HG02623 (cell line): ENCODE data around the gene PAFAH1B1.
"Not testable (repeated sequence)": the region's sequence is repeated elsewhere in the genome, so short reads cannot be mapped to it uniquely, and the experiment has no call there.

Source experiments
- ATAC-seq: cut with Tn5 transposase; IDR thresholded peaks from one replicate; pipeline ENCODE4 v1.9.1; 2021; ENCODE audit warnings: moderate library complexity; ENCODE audit not compliant: unreplicated experiment

PAFAH1B1 gene

DNA sequence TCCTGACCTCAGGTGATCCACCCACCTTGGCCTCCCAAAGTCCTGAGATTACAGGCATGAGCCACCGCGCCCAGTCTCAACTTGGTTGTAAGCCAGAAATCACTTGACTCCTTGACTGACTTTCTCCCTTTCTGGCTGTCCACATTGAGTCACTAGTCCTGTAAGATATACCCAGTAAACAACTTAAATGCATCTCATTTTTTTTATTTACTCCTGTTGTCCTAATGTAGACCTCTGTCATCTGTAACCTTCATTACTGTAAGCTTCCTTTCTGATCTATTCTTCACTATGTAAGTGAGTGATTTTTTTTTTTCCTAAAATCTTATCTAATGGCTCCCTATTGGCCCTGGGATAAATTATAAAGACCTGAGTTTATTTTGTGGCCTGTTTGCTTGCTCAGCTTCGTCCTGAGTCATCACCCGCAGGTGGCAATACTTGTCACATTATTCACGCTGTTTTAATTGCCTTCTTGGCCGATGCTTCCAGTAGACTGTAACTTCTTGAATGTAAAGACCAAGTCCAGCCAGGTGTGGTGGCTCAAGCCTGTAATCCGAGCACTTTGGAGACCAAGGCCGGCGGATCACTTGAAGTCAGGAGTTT, 41.0 kb downstream of the PAFAH1B1 start:
- ATAC-seq, result no peak

DNA sequence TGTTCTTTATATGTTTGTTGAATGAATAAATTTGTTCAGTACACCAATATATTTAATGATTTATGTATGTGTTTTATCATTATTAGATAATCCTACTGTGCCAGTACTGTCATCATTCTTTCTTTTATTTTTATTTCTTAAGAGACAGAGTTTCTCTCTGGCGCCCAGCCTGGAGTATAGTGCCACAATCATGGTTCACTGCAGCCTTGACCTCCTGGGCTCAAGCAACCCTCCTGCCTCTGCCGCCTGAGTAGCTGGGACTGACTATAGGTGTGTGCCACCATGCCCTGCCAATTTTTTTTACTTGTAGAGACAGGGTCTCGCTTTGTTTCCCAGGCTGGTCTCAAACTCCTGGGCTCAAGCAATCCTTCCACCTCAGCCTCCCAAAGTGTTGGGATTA, 41.8 kb downstream of the PAFAH1B1 start:
- no peak for ATAC-seq

DNA sequence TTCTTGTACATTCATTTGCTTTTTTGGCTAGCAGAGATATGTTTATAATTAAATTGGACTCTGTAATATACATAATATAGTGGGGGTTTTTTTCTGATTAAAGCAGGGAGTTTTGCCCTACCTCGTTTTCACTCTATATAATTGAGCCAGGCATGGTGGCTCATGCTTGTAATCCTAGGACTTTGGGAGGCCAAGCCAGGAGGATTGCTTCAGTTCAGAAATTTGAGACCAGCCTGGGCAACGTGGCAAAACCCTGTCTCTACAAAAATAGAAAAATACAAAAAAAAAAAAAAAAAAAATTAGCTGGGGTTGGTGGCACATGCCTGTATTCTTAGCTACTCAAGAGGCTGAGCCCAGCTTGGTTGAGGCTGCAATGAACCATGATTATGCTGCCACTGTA, 42.2 kb downstream of the PAFAH1B1 start:
- ATAC-seq, result no peak

DNA sequence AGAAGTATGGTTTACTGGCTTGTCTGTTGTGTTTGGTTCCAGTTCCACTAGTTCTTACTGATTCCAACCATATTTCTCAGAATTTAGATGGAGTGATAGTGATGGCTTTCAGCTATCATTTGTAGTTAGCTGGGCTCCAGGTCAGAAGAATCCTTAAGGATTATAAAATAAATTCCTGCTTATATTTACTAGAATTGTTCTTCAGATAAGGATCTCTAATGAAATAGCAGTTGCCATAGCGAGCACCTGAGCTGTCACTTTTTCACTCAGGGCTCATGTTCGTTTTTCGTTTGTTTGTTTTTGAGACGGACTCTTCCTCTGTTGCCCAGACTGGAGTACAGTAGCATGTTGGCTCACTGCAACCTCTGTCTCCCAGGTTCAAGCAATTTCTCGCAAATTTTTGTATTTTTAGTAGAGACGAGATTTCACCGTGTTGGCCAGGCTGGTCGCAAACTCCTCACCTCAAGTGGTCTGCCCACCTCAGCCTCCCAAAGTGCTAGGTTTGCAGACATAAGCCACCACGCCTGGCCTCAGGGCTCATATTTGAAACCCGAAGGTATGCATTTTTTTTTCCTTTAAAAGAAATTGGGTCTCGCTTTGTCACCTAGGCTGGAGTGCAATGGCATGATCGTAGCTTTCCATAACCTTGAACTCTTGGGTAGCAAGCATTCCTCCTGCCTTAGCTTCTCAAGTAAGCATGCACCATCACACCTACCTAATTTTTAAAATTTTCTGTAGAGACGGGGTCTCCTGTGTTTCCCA, 42.9 kb downstream of the PAFAH1B1 start:
- ATAC-seq, result no peak

DNA sequence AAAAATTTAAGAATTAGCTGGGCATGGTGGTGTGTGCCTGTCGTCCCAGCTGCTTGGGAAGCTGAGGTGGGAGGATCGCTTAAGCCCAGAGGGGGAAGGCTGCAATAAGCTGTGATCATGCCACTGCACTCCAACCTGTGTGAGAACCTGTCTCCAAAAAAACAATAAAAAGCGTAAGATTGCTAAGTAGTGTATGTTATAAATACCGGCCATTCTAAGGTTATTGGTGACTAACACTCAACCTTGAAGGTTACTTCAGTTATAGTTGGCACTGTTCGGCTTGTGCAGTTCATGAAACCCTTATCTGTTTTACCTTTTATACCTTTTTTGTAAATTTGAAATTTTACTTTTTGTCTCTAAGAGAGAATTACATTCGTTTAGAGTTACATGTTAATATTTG, 44.0 kb downstream of the PAFAH1B1 start:
- ATAC-seq, result no peak

DNA sequence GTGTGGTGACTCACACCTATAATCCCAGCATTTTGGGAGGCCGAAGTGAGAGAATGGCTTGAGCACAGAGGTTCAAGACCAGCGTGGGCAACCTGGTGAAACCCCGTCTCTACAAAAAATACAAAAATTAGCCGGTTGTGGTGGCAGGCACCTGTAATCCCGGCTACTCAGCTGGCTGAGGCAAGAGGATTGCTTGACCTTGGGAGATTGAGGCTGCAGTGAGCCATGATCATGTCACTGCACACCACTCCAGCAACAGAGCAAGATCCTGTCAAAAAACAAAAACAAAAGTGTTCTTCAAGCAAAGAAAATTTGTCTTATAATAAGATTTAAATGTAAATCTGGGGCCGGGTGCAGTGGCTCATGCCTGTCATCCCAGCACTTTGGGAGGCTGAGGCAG, 51.5 kb downstream of the PAFAH1B1 start:
- no peak for ATAC-seq

DNA sequence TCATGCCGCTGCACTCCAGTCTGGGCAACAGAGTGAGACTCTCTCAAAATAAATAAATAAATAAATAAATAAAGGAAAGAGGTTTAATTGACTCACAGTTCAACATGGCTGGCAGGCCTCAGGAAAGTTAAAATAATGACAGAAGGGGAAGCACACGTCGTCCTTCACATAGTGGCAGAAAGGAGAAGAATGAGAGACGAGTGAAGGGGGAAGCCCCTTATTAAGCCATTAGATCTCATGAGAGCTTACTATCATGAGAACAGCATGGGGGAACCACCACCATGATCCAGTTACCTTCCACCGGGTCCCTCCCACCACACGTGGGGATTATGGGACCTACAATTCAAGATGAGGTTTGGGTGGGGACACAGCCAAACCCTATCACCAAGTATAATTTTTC, 54.5 kb downstream of the PAFAH1B1 start:
- no peak for ATAC-seq

DNA sequence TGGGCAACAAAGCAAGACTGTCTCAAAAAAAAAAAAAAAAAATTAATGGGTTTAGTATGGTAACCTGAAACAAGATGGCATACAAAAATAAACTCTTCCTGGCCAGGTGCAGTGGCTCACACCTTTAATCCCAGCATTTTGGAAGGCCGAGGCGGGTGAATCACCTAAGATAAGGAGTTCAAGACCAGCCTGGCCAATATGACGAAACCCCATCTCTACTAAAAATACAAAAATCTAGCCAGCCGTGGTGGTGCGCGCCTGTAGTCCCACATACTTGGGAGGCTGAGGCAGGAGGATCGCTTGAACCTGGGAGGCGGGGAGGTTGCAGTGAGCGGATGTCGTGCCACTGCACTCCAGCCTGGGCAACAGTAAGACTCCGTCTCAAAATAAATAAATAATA, 55.7 kb downstream of the PAFAH1B1 start:
- ATAC-seq, result no peak

DNA sequence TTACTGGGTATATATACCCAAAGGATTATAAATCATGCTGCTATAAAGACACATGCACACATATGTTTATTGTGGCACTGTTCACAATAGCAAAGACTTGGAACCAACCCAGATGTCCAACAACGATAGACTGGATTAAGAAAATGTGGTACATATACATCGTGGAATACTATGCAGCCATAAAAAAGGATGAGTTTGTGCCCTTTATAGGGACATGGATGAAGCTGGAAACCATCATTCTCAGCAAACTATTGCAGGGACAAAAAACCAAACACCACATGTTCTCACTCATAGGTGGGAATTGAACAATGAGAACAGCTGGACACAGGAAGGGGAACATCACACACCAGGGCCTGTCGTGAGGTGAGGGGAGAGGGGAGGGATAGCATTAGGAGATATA, 59.5 kb downstream of the PAFAH1B1 start:
- not testable (repeated sequence) for ATAC-seq

DNA sequence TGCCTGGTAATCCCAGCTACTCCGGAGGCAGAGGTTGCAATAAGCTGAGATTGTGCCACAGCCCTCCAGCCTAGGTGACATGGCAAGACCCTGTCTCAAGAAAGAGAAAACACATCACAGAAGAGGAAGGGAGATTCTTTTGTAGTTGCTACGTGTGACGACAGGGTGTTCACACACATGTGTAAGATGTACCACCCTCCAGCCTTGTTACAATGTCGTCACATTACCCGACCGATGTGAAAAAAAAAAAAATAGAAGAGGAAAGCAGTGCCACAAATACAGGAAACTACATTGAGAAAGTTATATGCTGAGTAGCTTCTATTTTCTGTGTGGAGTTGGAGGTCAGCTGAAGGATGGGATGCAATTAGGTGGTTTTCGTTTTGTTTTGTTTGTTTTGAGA, 62.1 kb downstream of the PAFAH1B1 start:
- no peak for ATAC-seq

DNA sequence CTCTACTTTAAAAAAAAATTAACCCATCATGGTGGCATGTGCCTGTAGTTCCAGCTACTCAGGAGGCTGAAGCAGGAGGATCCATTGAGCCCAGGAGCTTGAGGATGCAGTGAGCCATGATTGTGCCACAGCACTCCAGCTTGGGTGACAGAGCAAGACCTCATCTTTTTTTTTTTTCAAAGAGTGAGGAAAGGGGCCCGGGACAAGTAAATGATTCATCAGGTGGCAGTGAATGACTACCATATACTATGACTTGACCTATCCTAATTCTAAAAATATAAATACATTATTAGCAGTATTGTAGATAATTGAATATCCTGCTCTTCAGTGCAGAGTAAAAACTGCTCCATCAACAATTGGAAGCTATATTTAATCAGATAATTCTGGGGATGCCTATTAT, 62.8 kb downstream of the PAFAH1B1 start:
- ATAC-seq, result no peak

DNA sequence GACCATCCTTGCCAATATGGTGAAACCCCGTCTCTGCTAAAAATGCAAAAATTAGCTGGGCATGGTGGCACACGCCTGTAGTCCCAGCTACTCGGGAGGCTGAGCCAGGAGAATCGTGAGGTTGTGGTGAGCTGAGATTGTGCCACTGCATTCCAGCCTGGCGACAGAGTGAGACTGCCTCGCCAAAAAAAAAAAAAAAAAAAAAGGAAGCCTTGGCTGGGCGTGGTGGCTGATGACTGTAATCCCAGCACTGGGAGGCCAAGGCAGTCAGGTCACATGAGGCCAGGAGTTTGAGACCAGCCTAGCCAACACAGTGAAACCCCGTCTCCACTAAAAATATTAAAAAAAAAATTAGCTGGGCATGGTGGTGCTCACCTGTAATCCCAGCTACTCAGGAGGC, 65.9 kb downstream of the PAFAH1B1 start:
- not testable (repeated sequence) for ATAC-seq

DNA sequence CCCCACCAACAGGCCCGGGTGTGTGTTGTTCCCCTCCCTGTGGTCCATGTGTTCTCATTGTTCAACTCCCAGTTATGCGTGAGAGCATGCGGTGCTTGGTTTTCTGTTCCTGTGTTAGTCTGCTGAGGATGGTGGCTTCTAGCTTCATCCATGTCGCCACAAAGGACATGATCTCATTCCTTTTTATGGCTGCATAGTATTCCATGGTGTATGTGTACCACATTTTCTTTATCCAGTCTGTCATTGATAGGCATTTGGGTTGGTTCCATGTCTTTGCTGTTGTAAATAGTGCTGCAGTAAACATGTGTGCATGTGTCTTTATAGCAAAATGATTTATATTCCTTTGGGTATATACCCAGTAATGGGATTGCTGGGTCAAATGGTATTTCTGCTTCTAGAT, 67.0 kb downstream of the PAFAH1B1 start:
- ATAC-seq, result not testable (repeated sequence)

DNA sequence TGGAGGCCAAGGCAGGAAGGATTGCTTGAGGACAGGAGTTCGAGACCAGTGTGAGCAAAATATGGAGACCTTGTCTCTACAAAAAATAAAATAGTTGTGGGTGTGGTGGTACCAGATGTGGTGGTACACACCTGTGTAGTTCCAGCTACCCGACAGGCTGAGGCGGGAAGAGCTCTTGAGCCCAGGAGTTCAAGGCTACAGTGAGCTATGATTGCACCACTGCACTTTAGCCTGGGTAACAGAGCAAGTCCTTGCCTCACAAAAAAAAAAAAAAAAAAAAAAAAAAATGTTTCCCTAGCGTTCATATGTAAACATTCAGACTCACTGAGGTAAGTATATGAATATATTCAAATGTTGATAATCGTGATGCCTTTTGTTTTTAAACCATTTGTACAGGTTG, 78.6 kb downstream of the PAFAH1B1 start:
- no peak for ATAC-seq

DNA sequence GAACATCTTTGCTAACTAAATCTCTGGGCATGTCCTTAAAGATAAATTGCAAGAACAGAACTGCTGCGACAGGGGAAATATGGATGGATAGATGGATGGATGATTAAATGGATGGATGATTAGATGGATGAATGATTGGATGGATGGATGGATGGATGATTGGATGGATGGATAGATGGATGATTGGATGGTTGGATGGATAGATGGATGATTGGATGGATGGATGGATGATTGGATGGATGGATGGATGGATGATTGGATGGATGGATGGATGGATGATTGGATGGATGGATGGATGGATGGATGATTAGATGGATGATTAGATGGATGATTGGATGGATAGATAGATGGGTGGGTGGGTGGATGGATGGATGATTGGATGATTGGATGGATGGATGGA, 85.8 kb downstream of the PAFAH1B1 start:
- ATAC-seq, result not testable (repeated sequence)

DNA sequence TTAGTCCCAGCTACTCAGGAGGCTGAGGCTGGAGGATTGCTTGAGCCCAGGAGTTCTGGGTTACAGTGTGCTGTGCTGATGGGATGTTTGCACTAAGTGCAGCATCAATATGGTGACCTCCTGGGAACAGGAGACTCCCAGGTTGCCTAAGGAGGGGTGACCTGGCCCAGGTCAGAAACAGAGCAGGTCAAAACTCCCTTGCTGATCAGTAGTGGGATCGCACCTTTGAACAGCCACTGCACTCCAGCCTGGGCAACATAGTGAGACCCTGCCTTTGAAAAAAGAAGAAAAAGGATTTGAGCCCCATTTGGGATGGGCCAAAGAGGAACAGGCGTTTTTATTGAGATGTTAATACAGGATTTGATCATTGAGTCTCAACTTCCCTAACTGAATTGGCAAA, 87.5 kb downstream of the PAFAH1B1 start:
- ATAC-seq, result no peak

DNA sequence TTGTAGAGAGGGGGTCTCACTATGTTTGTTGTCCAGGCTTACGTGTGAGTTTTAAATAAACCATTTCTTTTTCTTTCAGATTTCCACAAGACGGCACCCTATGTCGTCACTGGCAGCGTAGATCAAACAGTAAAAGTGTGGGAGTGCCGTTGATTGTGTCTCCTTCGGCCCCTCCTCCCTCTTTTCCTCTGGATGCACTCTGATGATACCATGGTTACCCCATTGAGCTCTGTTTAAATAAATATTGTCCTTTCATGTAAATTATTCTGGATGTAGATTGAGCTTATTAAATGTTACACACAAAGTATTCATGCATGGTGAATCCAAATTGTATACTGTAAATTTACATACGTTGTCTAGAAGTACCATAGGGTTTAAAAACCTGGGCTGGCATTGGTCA, 88.2 kb downstream of the PAFAH1B1 start:
- no peak for ATAC-seq

DNA sequence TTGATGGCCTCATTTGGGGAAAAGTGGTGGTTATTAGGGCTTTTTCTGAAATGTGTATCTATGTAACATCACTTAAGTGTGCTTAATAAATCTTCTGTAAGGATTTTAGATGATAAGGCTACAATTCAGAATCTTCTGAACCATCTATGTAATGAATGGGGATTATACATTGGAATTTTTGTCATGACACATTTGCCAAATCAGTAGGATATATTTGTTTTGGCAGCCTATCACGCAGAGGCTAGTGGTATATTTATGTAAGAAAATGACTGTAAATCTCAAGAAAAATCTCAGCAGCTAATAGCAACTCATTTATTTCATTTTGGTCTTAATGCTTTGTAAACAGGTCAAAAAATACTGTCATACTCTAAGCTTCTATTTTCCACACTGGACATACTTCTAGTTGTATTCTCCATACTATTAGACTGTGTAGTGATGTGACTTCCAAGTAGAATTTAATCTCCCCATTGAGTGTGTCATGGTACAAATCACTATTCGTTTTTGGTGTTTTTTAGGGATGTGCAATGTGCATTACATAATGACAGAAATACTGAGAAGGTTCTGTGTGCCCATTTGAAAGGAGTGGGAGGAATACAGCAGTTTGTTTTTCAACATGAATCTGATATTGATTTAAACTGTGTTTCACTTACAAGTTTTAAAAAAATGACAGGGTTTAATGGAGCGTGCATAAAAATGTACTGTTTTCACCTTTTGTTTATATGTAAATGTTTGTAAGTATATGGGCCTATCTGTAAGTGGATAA, 88.9 kb downstream of the PAFAH1B1 start:
- ATAC-seq, result no peak

DNA sequence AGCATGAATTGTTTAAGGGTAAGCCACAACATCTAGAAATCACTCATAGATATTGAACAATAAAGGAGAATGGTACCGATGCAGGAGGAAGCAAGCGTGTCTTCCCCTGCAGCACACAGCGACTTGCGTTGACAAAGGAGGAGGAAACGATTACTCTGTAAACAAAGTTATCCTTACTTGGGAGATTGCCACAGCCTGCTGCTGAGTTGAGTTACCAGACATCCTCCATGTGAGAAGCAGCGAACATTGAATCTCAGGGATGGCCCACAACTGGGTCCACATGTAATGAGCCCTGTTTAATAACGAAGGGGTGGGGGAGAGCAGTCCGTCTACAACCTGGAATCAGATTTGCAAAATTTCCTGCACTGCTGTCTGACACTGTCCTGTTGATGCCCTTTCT, 90.5 kb downstream of the PAFAH1B1 start:
- no peak for ATAC-seq

DNA sequence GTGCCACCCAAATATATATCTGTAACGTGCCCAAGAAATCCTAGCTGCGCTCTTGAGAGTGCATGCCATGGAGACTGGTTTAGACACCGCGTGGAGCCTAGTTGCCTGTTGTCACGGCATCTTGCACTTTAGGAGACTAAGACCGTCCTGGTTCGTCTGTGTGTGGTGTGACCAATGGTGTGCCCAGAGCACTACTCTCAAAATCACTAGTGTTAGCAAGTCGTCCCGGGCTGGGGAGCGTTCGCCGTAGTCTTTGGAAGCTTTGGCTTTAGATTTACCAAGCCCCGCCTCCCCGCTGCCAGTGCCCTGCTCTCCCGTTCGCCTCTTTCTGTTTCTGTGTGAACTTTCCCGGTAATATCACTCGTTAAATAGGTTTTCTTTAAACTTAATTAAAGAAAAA, 91.1 kb downstream of the PAFAH1B1 start:
- no peak for ATAC-seq

DNA sequence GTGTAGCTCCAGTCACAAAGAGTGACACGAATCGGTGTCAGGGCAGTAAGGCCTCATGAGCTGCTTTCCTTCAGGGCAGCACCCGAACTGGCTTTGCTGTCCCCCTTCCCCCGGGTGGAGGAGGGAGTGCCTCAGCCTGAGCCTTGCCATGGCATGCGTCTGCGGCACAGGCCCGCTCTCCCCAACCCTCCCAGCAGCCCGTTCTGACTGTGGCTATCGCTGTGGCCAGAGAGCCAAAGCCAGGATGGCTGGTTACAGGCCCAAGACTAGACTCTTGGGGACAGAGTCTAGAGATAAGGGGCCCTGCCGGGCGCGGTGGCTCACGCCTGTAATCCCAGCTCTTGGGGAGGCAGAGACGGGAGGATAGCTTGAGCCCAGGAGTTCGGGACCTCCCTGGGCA, 92.2 kb downstream of the PAFAH1B1 start:
- no peak for ATAC-seq

DNA sequence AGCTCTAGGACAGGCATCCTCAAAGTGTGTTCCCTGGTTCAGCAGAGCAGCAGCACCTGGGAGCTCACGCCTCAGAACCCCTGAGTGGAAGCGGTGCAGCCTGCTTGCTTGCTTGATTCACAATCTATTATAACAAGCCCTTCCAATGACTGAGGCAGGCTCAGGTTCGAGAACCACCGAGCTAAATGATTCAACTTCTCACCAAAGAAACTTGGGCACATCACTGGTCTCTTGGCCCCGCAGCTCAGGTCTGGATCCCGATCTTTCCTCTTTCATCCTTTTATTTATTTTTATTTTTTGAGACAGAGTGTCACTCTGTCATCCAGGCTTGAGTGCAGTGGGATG, 93.6 kb downstream of the PAFAH1B1 start:
- ATAC-seq, result no peak
